OCI-LY1 (cell line): ENCODE data around the gene TFEB.

Experiments used
- CTCF ChIP-seq: fragments of 200-600 bp; sonication (generic), shearing (Covaris generic); IDR thresholded peaks from 2 replicates; pipeline ENCODE4 v1.5.1; 2017; ENCODE audit warnings: mild to moderate bottlenecking, antibody characterized with exemption, low read length, moderate library complexity, mixed read lengths
- EZH2 ChIP-seq: fragments of 200-600 bp; sonication (generic), shearing (Covaris generic); IDR thresholded peaks from 2 replicates; pipeline ENCODE4 v1.8.0; 2017; ENCODE audit warnings: borderline replicate concordance, mixed run types, mild to moderate bottlenecking, antibody characterized with exemption, low read length, moderate library complexity, mixed read lengths

- no peak for TF ChIP-seq CTCF
- TF ChIP-seq EZH2: no peak
Observed at GRCh38 chr6:41779336-41779735, 43.9 kb upstream of the TFEB start.
